Kidney (tissue), 14 donors: ENCODE measurements around the gene SMIM20. TPM values are rescaled to one million over a fixed set of nuclear protein-coding genes. Genes with fewer than 3 reads are reported as not detected.

Experiments used
- DNase-seq, 5 donors: peaks; one replicate each; pipeline ENCODE4 v3.0.0-alpha.2; 2013 to 2020
- FAIRE-seq: peaks from 2 replicates; lab custom pipeline; 2012; peaks lifted over from hg19 to GRCh38; lab: Jason Lieb, UNC
- H3K27ac ChIP-seq, 2 donors: one replicate each; pipeline ENCODE4 v1.7.0; 2013; ENCODE audit warnings: low read depth in 2 of 2, low read length in 2 of 2, inconsistent platforms in 1 of 2
- H3K27me3 ChIP-seq: one replicate; pipeline ENCODE4 v1.7.1; 2013; ENCODE audit warnings: low read length, inconsistent platforms; ENCODE audit not compliant: control insufficient read depth, insufficient read depth
- H3K36me3 ChIP-seq, 3 donors: one replicate each; pipeline versions ENCODE4 v1.7.0 to v1.7.1; 2013; ENCODE audit warnings: low read length in 3 of 3, control low read depth in 1 of 3, inconsistent platforms in 1 of 3; ENCODE audit not compliant: insufficient read depth in 3 of 3, control insufficient read depth in 2 of 3
- H3K4me1 ChIP-seq, 3 donors: one replicate each; pipeline versions ENCODE4 v1.7.0 to v1.7.1; 2013; ENCODE audit warnings: low read length in 3 of 3, inconsistent platforms in 1 of 3, low read depth in 1 of 3; ENCODE audit not compliant: control insufficient read depth in 2 of 3, insufficient read depth in 2 of 3
- H3K4me3 ChIP-seq, 3 donors: one replicate each; pipeline versions ENCODE4 v1.7.0 to v1.8.1; 2013; ENCODE audit warnings: low read length in 3 of 3, control low read depth in 1 of 3, inconsistent platforms in 1 of 3
- H3K9ac ChIP-seq, 3 donors: one replicate each; pipeline versions ENCODE4 v1.7.0 to v1.7.1; 2013; ENCODE audit warnings: low read length in 3 of 3, control low read depth in 1 of 3, inconsistent platforms in 1 of 3
- H3K9me3 ChIP-seq, 3 donors: one replicate each; pipeline versions ENCODE4 v1.7.0 to v1.7.1; 2013; ENCODE audit warnings: low read length in 3 of 3, control low read depth in 1 of 3, inconsistent platforms in 1 of 3; ENCODE audit not compliant: control insufficient read depth in 2 of 3, insufficient read depth in 1 of 3
- intact Hi-C: fragments of 100-400 bp; cut with DNase I; formaldehyde crosslinking; loops from one replicate; pipeline ENCODE4 v1.11.1; 2022
- polyA plus RNA-seq: library from polyadenylated mRNA; stranded (reverse); fragments of 350-450 nt; fragmentation: Illumina TruSeq; extraction: RNeasy Lipid Tissue Mini Kit (QIAGEN cat#74804); gene quantifications from one replicate; pipeline ENCODE4 v1.2.3, GENCODE V29; 2014; ENCODE audit warnings: low read depth, low replicate concordance; ENCODE audit not compliant: insufficient read depth
- total RNA-seq: library from RNA; stranded (reverse); fragmentation: NEBNext Ultra II Directional; extraction: Animal tissue kit (Norgen Biotek cat#: 25700); gene quantifications from one replicate; pipeline ENCODE4 v1.2.1, GENCODE V29; 2021
- TF ChIP-seq, protein P1 (sequence below): IDR thresholded peaks from 3 replicates; pipeline ENCODE4 v1.5.1; 2012; ENCODE audit warnings: mild to moderate bottlenecking, moderate library complexity, borderline replicate concordance; ENCODE audit not compliant: insufficient read depth; ENCODE audit errors: extremely low read depth
- donor health status: control.
- donor health status: control.
- donor health status: control.
- donor health status: control.
- donor health status: control.
- donor health status: DM: yes; HTN: yes; CAD: no.
- donor health status: Normal renal cell carcinoma (clear cell type).

SMIM20 gene
- total and polyA plus RNA-seq, 2 donors from 2014 or later: 23.8 to 97.2 TPM

DNA sequence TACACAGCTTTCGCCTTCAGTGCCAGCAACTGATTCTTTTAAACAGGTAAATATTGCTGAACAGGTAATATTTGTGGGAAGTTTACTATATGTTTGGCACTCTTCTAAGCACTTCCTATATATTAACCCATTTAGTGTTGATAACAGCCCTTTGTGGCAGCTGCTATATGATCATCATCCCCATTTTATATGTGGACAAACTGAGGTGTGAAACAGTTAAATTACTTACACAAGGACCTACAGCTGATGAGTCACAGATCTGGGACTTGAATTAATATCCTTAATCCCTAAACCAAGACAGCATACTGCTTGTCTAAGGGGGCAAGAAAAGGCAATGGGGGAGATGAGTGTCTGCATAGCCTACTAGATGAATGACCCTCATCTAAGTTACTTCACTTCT, 2.9 kb downstream of the SMIM20 start:
- Histone ChIP-seq H3K27me3 (no peaks in the 10 kb centered on the region), H3K9me3 (no peaks in the 10 kb centered on the region), H3K27ac (no peak overlapping the region), H3K9ac (no peak overlapping the region), H3K4me3 (no peak overlapping the region), H3K36me3 (no peaks in the 10 kb centered on the region), H3K4me1 (peaks cover 0 to 7% (median 6%) of the 10 kb centered on the region in 3 donors)
- no peak for FAIRE-seq
- intact Hi-C loops: no loop called here
- DNase-seq: no peak
- TF ChIP-seq, protein P1, sequence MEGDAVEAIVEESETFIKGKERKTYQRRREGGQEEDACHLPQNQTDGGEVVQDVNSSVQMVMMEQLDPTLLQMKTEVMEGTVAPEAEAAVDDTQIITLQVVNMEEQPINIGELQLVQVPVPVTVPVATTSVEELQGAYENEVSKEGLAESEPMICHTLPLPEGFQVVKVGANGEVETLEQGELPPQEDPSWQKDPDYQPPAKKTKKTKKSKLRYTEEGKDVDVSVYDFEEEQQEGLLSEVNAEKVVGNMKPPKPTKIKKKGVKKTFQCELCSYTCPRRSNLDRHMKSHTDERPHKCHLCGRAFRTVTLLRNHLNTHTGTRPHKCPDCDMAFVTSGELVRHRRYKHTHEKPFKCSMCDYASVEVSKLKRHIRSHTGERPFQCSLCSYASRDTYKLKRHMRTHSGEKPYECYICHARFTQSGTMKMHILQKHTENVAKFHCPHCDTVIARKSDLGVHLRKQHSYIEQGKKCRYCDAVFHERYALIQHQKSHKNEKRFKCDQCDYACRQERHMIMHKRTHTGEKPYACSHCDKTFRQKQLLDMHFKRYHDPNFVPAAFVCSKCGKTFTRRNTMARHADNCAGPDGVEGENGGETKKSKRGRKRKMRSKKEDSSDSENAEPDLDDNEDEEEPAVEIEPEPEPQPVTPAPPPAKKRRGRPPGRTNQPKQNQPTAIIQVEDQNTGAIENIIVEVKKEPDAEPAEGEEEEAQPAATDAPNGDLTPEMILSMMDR: no peak

DNA sequence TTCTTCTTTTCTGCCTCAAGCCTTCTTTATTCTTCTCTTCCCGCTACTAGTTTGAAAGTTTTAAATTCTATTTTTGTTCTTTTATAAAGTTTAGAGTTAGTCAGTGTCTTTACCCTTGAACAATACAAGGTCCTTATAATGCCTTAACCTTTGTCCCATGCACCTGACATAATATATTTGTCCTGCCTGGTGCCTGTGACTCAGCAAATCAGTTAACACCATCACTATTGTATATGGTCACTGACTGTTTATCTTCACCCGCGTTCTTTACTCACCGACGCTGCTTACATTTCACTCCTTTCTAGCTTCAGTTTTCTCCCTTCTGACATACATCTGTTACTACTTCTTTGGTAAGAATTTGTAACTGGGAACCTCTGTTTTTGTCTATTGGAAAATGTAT, 5.7 kb downstream of the SMIM20 start:
- Histone ChIP-seq H3K4me3 (no peak overlapping the region), H3K27ac (no peak overlapping the region), H3K27me3 (no peaks in the 10 kb centered on the region), H3K4me1 (peaks cover 0 to 6% (median 2%) of the 10 kb centered on the region in 3 donors), H3K9me3 (no peaks in the 10 kb centered on the region), H3K36me3 (peaks cover 0 to 2% (median 0%) of the 10 kb centered on the region in 3 donors), H3K9ac (no peak overlapping the region)
- intact Hi-C loops: no loop called here
- DNase-seq (no peak), FAIRE-seq (no peak)
- TF ChIP-seq, protein P1: no peak

DNA sequence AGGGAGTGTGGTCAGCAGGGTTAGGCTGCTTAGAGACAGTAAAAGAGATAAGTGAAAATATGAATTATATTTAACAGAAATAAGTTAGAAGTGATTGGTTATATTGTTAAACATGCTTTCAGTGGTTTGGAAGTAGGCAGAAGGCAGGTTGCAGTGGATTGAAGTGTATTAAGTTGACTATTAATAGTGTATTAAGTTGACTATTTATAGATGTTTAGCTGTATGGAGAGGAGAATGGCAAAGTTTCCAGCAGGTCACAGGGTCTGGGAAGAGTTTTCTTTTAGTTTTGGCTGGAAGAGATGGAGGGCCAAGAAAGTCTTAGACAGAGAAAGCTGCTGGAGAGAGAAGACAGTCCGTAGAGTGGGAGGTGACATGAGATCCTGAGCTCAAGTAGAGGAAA, 7.9 kb downstream of the SMIM20 start:
- TF ChIP-seq, protein P1: no peak
- DNase-seq (no peak), FAIRE-seq (no peak)
- H3K36me3 ChIP-seq: peaks cover 0 to 2% (median 0%) of the 10 kb centered on the region in 3 donors
- no peaks in the 10 kb centered on the region for H3K27me3 ChIP-seq
- intact Hi-C loops: no loop called here
- no peak overlapping the region for H3K9ac ChIP-seq
- H3K27ac ChIP-seq: no peak overlapping the region
- no peaks in the 10 kb centered on the region for H3K9me3 ChIP-seq
- H3K4me3 ChIP-seq: no peak overlapping the region
- no peaks in the 10 kb centered on the region for H3K4me1 ChIP-seq

DNA sequence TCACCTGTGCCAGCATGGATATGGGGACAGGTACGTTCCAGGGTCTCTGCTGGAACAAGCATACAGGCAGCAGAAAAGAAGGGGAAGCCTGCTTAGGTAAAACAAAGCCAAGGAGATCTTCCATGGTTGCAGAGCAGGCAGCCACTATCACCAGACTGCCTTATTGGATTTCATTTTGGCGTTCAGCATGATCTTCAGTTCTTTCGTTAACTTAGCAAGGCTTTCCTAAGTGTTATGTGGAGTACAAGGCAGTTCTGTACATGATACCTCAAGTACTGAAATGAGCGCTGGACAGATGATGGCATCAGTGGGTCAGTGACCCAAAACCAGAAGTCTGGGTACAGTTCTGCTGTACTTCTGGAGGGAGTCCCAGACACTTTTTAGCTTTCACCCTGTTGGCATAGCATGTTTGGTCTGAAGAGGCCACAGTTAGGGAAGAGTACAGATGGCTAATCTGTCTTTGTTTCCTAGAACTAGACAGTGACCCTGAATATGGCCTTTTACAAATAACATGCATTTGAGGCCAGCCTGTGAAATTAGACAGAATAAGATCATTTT, 8.9 kb downstream of the SMIM20 start:
- Histone ChIP-seq H3K36me3 (peaks cover 0 to 2% (median 0%) of the 10 kb centered on the region in 3 donors), H3K4me3 (no peak overlapping the region), H3K9me3 (no peaks in the 10 kb centered on the region), H3K4me1 (no peaks in the 10 kb centered on the region), H3K27me3 (no peaks in the 10 kb centered on the region), H3K27ac (no peak overlapping the region), H3K9ac (no peak overlapping the region)
- no peak for DNase-seq
- intact Hi-C loops: no loop called here
- TF ChIP-seq, protein P1: no peak
- no peak for FAIRE-seq
